Measurements from ENCODE around the gene CAPN11.

The CAPN11 gene

GRCh38 chr6:44202972-44203750, 44.5 kb downstream of the CAPN11 start:
- no peak for DNase-seq (ENCODE audit: low read depth in 2 of 3, low spot score in 1 of 3)

GRCh38 chr6:44203955-44204354, 45.3 kb downstream of the CAPN11 start:
- no peak for DNase-seq (ENCODE audit: low read depth in 2 of 3, low spot score in 1 of 3)

- no peak for DNase-seq (ENCODE audit: low read depth in 2 of 3, low spot score in 1 of 3)
Observed at GRCh38 chr6:44207966-44208365, 49.3 kb downstream of the CAPN11 start.

GRCh38 chr6:44211284-44211683, 52.7 kb downstream of the CAPN11 start:
- DNase-seq (ENCODE audit: low read depth in 2 of 3, low spot score in 1 of 3), result no peak

GRCh38 chr6:44214307-44214706, 55.7 kb downstream of the CAPN11 start:
- DNase-seq (ENCODE audit: low read depth in 2 of 3, low spot score in 1 of 3), result no peak

- no peak for DNase-seq (ENCODE audit: low read depth in 2 of 3, low spot score in 1 of 3)
Observed at GRCh38 chr6:44216677-44217331, 58.2 kb downstream of the CAPN11 start, which contains the start of gene MYMX. TSS of gene MYMX (plus strand) at chr6:44216926. CDS start at chr6:44217472, 546 bp downstream.

GRCh38 chr6:44217332-44218143, 58.9 kb downstream of the CAPN11 start:
- no peak for DNase-seq (ENCODE audit: low read depth in 2 of 3, low spot score in 1 of 3)

GRCh38 chr6:44219053-44219814, 60.6 kb downstream of the CAPN11 start:
- no peak for DNase-seq (ENCODE audit: low read depth in 2 of 3, low spot score in 1 of 3)

- no peak for DNase-seq (ENCODE audit: low read depth in 2 of 3, low spot score in 1 of 3)
Observed at GRCh38 chr6:44219815-44220784, 61.5 kb downstream of the CAPN11 start.

- DNase-seq (ENCODE audit: low read depth in 2 of 3, low spot score in 1 of 3), result no peak
Observed at GRCh38 chr6:44220913-44221290, 62.3 kb downstream of the CAPN11 start.

GRCh38 chr6:44221291-44221960, 62.8 kb downstream of the CAPN11 start:
- peak; percentile 65 to 75 (median 67) for DNase-seq (ENCODE audit: low read depth in 2 of 3, low spot score in 1 of 3)

GRCh38 chr6:44221961-44222335, 63.3 kb downstream of the CAPN11 start:
- no peak for DNase-seq (ENCODE audit: low read depth in 2 of 3, low spot score in 1 of 3)

GRCh38 chr6:44222486-44223318, 64.1 kb downstream of the CAPN11 start:
- DNase-seq (ENCODE audit: low read depth in 2 of 3, low spot score in 1 of 3), result no peak

GRCh38 chr6:44223319-44224028, 64.9 kb downstream of the CAPN11 start, which contains the start of gene SLC29A1:
TSS of gene SLC29A1 (plus strand) at chr6:44223595. CDS start at chr6:44227314, 3,719 bp downstream.
- peak; percentile 70 to 87 (median 73) for DNase-seq (ENCODE audit: low read depth in 2 of 3, low spot score in 1 of 3)

- DNase-seq (ENCODE audit: low read depth in 2 of 3, low spot score in 1 of 3), result no peak
Observed at GRCh38 chr6:44224029-44224964, 65.7 kb downstream of the CAPN11 start.

- DNase-seq (ENCODE audit: low read depth in 2 of 3, low spot score in 1 of 3), result no peak
Observed at GRCh38 chr6:44224965-44225305, 66.3 kb downstream of the CAPN11 start.

All from stimulated activated CD4-positive, alpha-beta T cell treated with anti-CD3 and anti-CD28 coated beads, Interleukin-12 subunit alpha, Interleukin-12 subunit beta, amount 100 ng/mL, for 48 hours (primary cell).